SK-N-SH (cell line): ENCODE measurements around the gene LRMDA. TPM values are rescaled to one million over a fixed set of nuclear protein-coding genes. Genes with fewer than 3 reads are reported as not detected.
A peak's percentile ranks its signal among the peaks of the same experiment; 100 is the strongest.

Experiments
- CTCF ChIA-PET: fragments of 300-600, 350-600 bp; formaldehyde crosslinking; extraction: SDS; loops from one replicate; lab custom pipeline; 2021; lab: Yijun Ruan, JAX
- POLR2A ChIA-PET: fragments of 350-600 bp; sonication (Branson Sonifier 250); formaldehyde crosslinking; extraction: SDS; loops from one replicate; lab custom pipeline; 2020; ENCODE audit warnings: antibody characterized with exemption, inconsistent platforms; lab: Yijun Ruan, JAX
- DNase-seq: peaks from one replicate; pipeline ENCODE4 v3.0.0; 2012
- H2AFZ ChIP-seq: fragments of 200-600 bp; sonication (generic); 2 replicates; pipeline ENCODE4 v1.8.1; 2016; ENCODE audit warnings: antibody characterized with exemption, mild to moderate bottlenecking, low read depth
- H3F3A ChIP-seq: fragments of 200-600 bp; sonication (generic); replicated peaks from 2 replicates; pipeline ENCODE3; 2016; ENCODE audit warnings: antibody characterized with exemption, mild to moderate bottlenecking; ENCODE audit not compliant: insufficient read depth
- H3K27ac ChIP-seq, 2 experiments: fragments of 200-500 bp in 1 of 2; fragments of 200-600 bp in 1 of 2; sonication (Bioruptor generic) in 1 of 2; sonication (generic), shearing (Covaris generic) in 1 of 2; 2 replicates each; pipeline versions ENCODE4 v1.5.1 to v1.6.1; 2014 to 2016; ENCODE audit warnings: low read depth in 2 of 2, inconsistent platforms in 1 of 2, low read length in 1 of 2, mild to moderate bottlenecking in 1 of 2, mixed read lengths in 1 of 2
- H3K27me3 ChIP-seq: fragments of 200-600 bp; sonication (generic), shearing (Covaris generic); 2 replicates; pipeline ENCODE4 v1.6.1; 2016; ENCODE audit warnings: mixed run types; ENCODE audit not compliant: insufficient read depth
- H3K36me3 ChIP-seq, 2 experiments: fragments of 200-500 bp in 1 of 2; fragments of 200-600 bp in 1 of 2; sonication (Bioruptor generic) in 1 of 2; sonication (generic) in 1 of 2; replicated peaks in 1 of 2; 2 replicates each; pipeline versions ENCODE3 to v1.5.1; 2014 to 2016; ENCODE audit warnings: low read length in 1 of 2, mild to moderate bottlenecking in 1 of 2; ENCODE audit not compliant: insufficient read depth in 2 of 2, control insufficient read depth in 1 of 2
- H3K4me1 ChIP-seq, 2 experiments: fragments of 200-500 bp in 1 of 2; fragments of 200-600 bp in 1 of 2; sonication (Bioruptor generic) in 1 of 2; sonication (generic), shearing (Covaris generic) in 1 of 2; 2 replicates each; pipeline versions ENCODE4 v1.5.1 to v1.6.1; 2014 to 2016; ENCODE audit warnings: low read depth in 1 of 2, low read length in 1 of 2, mixed run types in 1 of 2; ENCODE audit not compliant: insufficient read depth in 2 of 2, control insufficient read depth in 1 of 2
- H3K4me2 ChIP-seq: fragments of 200-600 bp; sonication (generic), shearing (Covaris generic); 2 replicates; pipeline ENCODE4 v1.6.1; 2017; ENCODE audit warnings: mixed run types
- H3K4me3 ChIP-seq, 2 experiments: fragments of 200-500 bp in 1 of 2; fragments of 200-600 bp in 1 of 2; sonication (Bioruptor generic) in 1 of 2; sonication (generic), shearing (Covaris generic) in 1 of 2; 2 replicates each; pipeline versions ENCODE4 v1.5.1 to v1.8.1; 2014 to 2016; ENCODE audit warnings: low read depth in 2 of 2, inconsistent platforms in 1 of 2, low read length in 1 of 2, mild to moderate bottlenecking in 1 of 2, mixed read lengths in 1 of 2, moderate library complexity in 1 of 2
- H3K79me2 ChIP-seq: fragments of 200-600 bp; sonication (generic); 2 replicates; pipeline ENCODE4 v1.8.1; 2017; ENCODE audit warnings: mild to moderate bottlenecking; ENCODE audit not compliant: insufficient read depth
- H3K9ac ChIP-seq: fragments of 200-600 bp; sonication (generic); 2 replicates; pipeline ENCODE4 v1.6.1; 2017; ENCODE audit warnings: mixed run types
- H3K9me2 ChIP-seq: fragments of 200-600 bp; sonication (generic); 2 replicates; pipeline ENCODE4 v1.6.1; 2017; ENCODE audit warnings: mixed run types
- H3K9me3 ChIP-seq: fragments of 200-600 bp; sonication (generic); 2 replicates; pipeline ENCODE4 v1.6.1; 2017; ENCODE audit warnings: mixed run types, mild to moderate bottlenecking, moderate library complexity
- H4K20me1 ChIP-seq: fragments of 200-600 bp; sonication (generic); 2 replicates; pipeline ENCODE4 v1.6.1; 2017; ENCODE audit warnings: mild to moderate bottlenecking, mixed run types; ENCODE audit not compliant: insufficient read depth
- FOSL2 ChIP-seq: IDR thresholded peaks from 2 replicates; pipeline ENCODE4 v1.4.0; 2012; ENCODE audit warnings: low read depth, mild to moderate bottlenecking, moderate library complexity, borderline replicate concordance
- FOXJ3 ChIP-seq: sonication (generic); formaldehyde crosslinking; IDR thresholded peaks from 2 replicates; pipeline ENCODE4 v1.5.1; 2020; ENCODE audit warnings: mild to moderate bottlenecking, missing genetic modification reagents
- FOXM1 ChIP-seq: IDR thresholded peaks from 2 replicates; pipeline ENCODE4 v1.4.0; 2012; ENCODE audit warnings: low read depth, mild to moderate bottlenecking
- IRF3 ChIP-seq: fragments of 150-350 bp; IDR thresholded peaks from 2 replicates; pipeline ENCODE4 v1.6.1; 2016; ENCODE audit warnings: mild to moderate bottlenecking, low read depth, low read length
- JUND ChIP-seq: IDR thresholded peaks from 2 replicates; pipeline ENCODE4 v1.4.0; 2012
- MEF2A ChIP-seq: IDR thresholded peaks from 2 replicates; pipeline ENCODE4 v1.4.0; 2012; ENCODE audit warnings: low read depth, borderline replicate concordance
- NFIC ChIP-seq: IDR thresholded peaks from 2 replicates; pipeline ENCODE4 v1.4.0; 2012; ENCODE audit warnings: borderline replicate concordance
- PBX3 ChIP-seq: IDR thresholded peaks from 2 replicates; pipeline ENCODE4; 2012
- POLR2AphosphoS5 ChIP-seq: IDR thresholded peaks from 2 replicates; pipeline ENCODE4 v1.6.1; 2012; ENCODE audit warnings: low read depth, low read length
- RAD21 ChIP-seq: IDR thresholded peaks from 2 replicates; pipeline ENCODE4 v1.6.1; 2012; ENCODE audit warnings: mild to moderate bottlenecking, low read length
- RCOR1 ChIP-seq: fragments of 150-350 bp; IDR thresholded peaks from 2 replicates; pipeline ENCODE4 v1.6.1; 2017; ENCODE audit warnings: antibody characterized with exemption, low read length
- RFX5 ChIP-seq: IDR thresholded peaks from 2 replicates; pipeline ENCODE4 v1.6.1; 2012; ENCODE audit warnings: mild to moderate bottlenecking, improper control_type of control experiment, low read length
- RXRA ChIP-seq: IDR thresholded peaks from 2 replicates; pipeline ENCODE4 v1.4.0; 2012; ENCODE audit warnings: low read depth, mild to moderate bottlenecking, borderline replicate concordance
- SMC3 ChIP-seq: IDR thresholded peaks from 2 replicates; pipeline ENCODE4 v1.6.1; 2012; ENCODE audit warnings: low read depth, low read length, improper control_type of control experiment
- TAF1 ChIP-seq: IDR thresholded peaks from 2 replicates; pipeline ENCODE4 v1.6.1; 2012; ENCODE audit warnings: low read depth, mild to moderate bottlenecking, low read length, moderate library complexity, borderline replicate concordance
- TCF12 ChIP-seq: IDR thresholded peaks from 2 replicates; pipeline ENCODE4 v1.4.0; 2012
- TEAD4 ChIP-seq: IDR thresholded peaks from 2 replicates; pipeline ENCODE4 v1.4.0; 2012; ENCODE audit warnings: mild to moderate bottlenecking, borderline replicate concordance; ENCODE audit not compliant: insufficient read depth
- YY1 ChIP-seq: IDR thresholded peaks from 2 replicates; pipeline ENCODE4 v1.4.0; 2012; ENCODE audit warnings: low read depth, mild to moderate bottlenecking
- ZBTB33 ChIP-seq: IDR thresholded peaks from 2 replicates; pipeline ENCODE4 v1.4.0; 2012; ENCODE audit warnings: low read depth, borderline replicate concordance
- WGBS: methylation state at CpG from one replicate; pipeline ENCODE4 v1.1.6; 2017; ENCODE audit warnings: low lambda C conversion rate; 5-methylcytosine and 5-hydroxymethylcytosine counted together
- polyA plus RNA-seq, 3 experiments: library from polyadenylated mRNA; depleted of rRNA; stranded (reverse); fragments of >200 nt; gene quantifications; 2 replicates each; pipeline ENCODE4 v1.2.3, GENCODE V29; 2012
- TF ChIP-seq, protein P1 (sequence below): fragments of 150-350 bp; IDR thresholded peaks from 2 replicates; pipeline ENCODE4 v1.6.1; 2017; ENCODE audit warnings: antibody characterized with exemption, low read length, low read depth, borderline replicate concordance
- TF ChIP-seq, protein P2 (sequence below): IDR thresholded peaks from 2 replicates; pipeline ENCODE4 v1.6.1; 2012; ENCODE audit warnings: mild to moderate bottlenecking, low read depth, low read length, moderate library complexity
- TF ChIP-seq, protein P3 (sequence below): IDR thresholded peaks from 2 replicates; pipeline ENCODE4 v1.4.0; 2012; ENCODE audit warnings: low read depth, borderline replicate concordance

LRMDA gene
- polyA plus RNA-seq, 1 of the 3 experiments (the other 2 are of a cell fraction): 0.95 TPM

DNA sequence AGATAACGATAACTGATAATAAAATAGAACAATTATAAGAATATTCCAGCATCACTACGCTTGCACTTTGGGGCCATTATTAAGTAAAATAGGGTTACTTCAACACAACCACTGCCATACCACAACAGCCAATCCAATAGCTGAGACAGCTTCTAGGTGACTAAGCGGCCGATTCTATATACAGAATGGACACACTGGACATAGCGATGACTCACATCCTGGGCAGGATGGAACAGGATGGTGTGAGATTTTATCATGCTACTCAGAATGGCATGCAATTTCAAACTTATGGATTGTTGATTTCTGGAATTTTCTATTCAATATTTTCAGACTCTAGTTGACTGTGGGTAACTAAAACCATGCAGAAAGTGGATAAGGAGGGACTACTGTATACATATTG, 920.9 kb downstream of the LRMDA start (continued):
- peak; percentile 98 for TF ChIP-seq FOSL2
- peak; percentile 93 for TF ChIP-seq TEAD4
- TF ChIP-seq YY1: no peak
- no peak; the same call in 1 of the 2 replicates for TF ChIP-seq TAF1
- TF ChIP-seq, protein P1, sequence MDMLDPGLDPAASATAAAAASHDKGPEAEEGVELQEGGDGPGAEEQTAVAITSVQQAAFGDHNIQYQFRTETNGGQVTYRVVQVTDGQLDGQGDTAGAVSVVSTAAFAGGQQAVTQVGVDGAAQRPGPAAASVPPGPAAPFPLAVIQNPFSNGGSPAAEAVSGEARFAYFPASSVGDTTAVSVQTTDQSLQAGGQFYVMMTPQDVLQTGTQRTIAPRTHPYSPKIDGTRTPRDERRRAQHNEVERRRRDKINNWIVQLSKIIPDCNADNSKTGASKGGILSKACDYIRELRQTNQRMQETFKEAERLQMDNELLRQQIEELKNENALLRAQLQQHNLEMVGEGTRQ: no peak
- TF ChIP-seq RCOR1: no peak
- TF ChIP-seq MEF2A: peak; percentile 93
- TF ChIP-seq RAD21: no peak

- Histone ChIP-seq H3K4me1 (peaks cover under 1 to 15% of the 10 kb centered on the region in 2 experiments; a peak in 3 of 4 replicates), H3K4me2 (no peak overlapping the region), H3K27me3 (no peaks in the 10 kb centered on the region), H3K9ac (no peak overlapping the region; the same call in 1 of the 2 replicates), H3K9me3 (no peaks in the 10 kb centered on the region), H3K9me2 (no peaks in the 10 kb centered on the region), H3K36me3 (no peaks in the 10 kb centered on the region), H3K4me3 (no peak overlapping the region), H3K27ac (peak overlapping the region; percentile 88 to 97; a peak in 3 of 4 replicates), H3K79me2 (no peaks in the 10 kb centered on the region), H3F3A (peaks cover 25% of the 10 kb centered on the region), H2AFZ (no peak overlapping the region; the same call in 1 of the 2 replicates), H4K20me1 (no peaks in the 10 kb centered on the region)
- no peak for DNase-seq
- WGBS: 35% methylated on average over 6 of the region's 6 CpGs
- CTCF ChIA-PET: interaction anchor here (0.8 kb wide), 1 partner anchor 19 kb away, joined by 4 read pairs; no protein-coding TSS in a partner anchor
- POLR2A ChIA-PET: no interaction called here
- TF ChIP-seq TCF12 (peak; percentile 98), SMC3 (no peak), TEAD4 (peak; percentile 91), NFIC (peak; percentile 67; the same call in 1 of the 2 replicates), JUND (peak; percentile 85), POLR2AphosphoS5 (peak; percentile 95), RFX5 (no peak), RXRA (peak; percentile 35; the same call in 1 of the 2 replicates), RAD21 (no peak), ZBTB33 (no peak), PBX3 (peak; percentile 96), FOXJ3 (CRISPR knock-in tag) (no peak), IRF3 (no peak), FOSL2 (peak; percentile 53; the same call in 1 of the 2 replicates), FOXM1 (peak; percentile 93)
- TF ChIP-seq, protein P2, sequence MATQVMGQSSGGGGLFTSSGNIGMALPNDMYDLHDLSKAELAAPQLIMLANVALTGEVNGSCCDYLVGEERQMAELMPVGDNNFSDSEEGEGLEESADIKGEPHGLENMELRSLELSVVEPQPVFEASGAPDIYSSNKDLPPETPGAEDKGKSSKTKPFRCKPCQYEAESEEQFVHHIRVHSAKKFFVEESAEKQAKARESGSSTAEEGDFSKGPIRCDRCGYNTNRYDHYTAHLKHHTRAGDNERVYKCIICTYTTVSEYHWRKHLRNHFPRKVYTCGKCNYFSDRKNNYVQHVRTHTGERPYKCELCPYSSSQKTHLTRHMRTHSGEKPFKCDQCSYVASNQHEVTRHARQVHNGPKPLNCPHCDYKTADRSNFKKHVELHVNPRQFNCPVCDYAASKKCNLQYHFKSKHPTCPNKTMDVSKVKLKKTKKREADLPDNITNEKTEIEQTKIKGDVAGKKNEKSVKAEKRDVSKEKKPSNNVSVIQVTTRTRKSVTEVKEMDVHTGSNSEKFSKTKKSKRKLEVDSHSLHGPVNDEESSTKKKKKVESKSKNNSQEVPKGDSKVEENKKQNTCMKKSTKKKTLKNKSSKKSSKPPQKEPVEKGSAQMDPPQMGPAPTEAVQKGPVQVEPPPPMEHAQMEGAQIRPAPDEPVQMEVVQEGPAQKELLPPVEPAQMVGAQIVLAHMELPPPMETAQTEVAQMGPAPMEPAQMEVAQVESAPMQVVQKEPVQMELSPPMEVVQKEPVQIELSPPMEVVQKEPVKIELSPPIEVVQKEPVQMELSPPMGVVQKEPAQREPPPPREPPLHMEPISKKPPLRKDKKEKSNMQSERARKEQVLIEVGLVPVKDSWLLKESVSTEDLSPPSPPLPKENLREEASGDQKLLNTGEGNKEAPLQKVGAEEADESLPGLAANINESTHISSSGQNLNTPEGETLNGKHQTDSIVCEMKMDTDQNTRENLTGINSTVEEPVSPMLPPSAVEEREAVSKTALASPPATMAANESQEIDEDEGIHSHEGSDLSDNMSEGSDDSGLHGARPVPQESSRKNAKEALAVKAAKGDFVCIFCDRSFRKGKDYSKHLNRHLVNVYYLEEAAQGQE: peak; percentile 20; the same call in 1 of the 2 replicates
- TF ChIP-seq, protein P3, sequence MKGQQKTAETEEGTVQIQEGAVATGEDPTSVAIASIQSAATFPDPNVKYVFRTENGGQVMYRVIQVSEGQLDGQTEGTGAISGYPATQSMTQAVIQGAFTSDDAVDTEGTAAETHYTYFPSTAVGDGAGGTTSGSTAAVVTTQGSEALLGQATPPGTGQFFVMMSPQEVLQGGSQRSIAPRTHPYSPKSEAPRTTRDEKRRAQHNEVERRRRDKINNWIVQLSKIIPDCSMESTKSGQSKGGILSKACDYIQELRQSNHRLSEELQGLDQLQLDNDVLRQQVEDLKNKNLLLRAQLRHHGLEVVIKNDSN: no peak
Observed at GRCh38 chr10:76353237-76353851, 921.9 kb downstream of the LRMDA start.
